ENCODE data around the gene FRMD4A. TPM values are rescaled to one million over a fixed set of nuclear protein-coding genes. Genes with fewer than 3 reads are reported as not detected.

The FRMD4A gene
- total and polyA plus RNA-seq, 2 experiments from 2014 or later = 11.9 to 17.5 TPM

GRCh38 chr10:14350006-14350405 is 19.3 kb upstream of the FRMD4A start:
- H3K4me3 ChIP-seq = no peak overlapping the region
- H3F3A ChIP-seq (ENCODE audit: insufficient read depth) = no peaks in the 10 kb centered on the region
- 29 to 30% methylated on average over 4 of the region's 4 CpGs for WGBS, 2 experiments (ENCODE audit: low coverage in 1 of 2, low lambda C conversion rate in 2 of 2, missing lambda C conversion rate in 2 of 2)
- TF ChIP-seq EZH2 (IDR thresholded peaks at IDR 0.05; ENCODE audit: insufficient read depth, poor library complexity, severe bottlenecking) (no peak), EZH2phosphoT487 (IDR thresholded peaks at IDR 0.05; ENCODE audit: insufficient read depth, low read depth) (no peak)
- no peaks in the 10 kb centered on the region for H3K36me3 ChIP-seq (ENCODE audit: low read depth)
- peaks cover 10% of the 10 kb centered on the region for H3K27me3 ChIP-seq (replicated peaks; ENCODE audit: insufficient read depth)
- H4K20me1 ChIP-seq (ENCODE audit: insufficient read depth) = no peaks in the 10 kb centered on the region
- in situ Hi-C loops (cut with MboI) = no loop called here
- no peak overlapping the region for H3K9ac ChIP-seq
- no peaks in the 10 kb centered on the region for H3K9me3 ChIP-seq (ENCODE audit: low read depth)
- no peak for DNase-seq
- no peaks in the 10 kb centered on the region for H3K79me2 ChIP-seq (ENCODE audit: insufficient read depth)
- H3K4me2 ChIP-seq (ENCODE audit: unreplicated experiment) = no peak overlapping the region
- H2AFZ ChIP-seq = no peak overlapping the region
- no peaks in the 10 kb centered on the region for H3K9me2 ChIP-seq (ENCODE audit: insufficient read depth)
- no peaks in the 10 kb centered on the region for H3K4me1 ChIP-seq (ENCODE audit: insufficient read depth)
- H3K27ac ChIP-seq = no peak overlapping the region

DNA sequence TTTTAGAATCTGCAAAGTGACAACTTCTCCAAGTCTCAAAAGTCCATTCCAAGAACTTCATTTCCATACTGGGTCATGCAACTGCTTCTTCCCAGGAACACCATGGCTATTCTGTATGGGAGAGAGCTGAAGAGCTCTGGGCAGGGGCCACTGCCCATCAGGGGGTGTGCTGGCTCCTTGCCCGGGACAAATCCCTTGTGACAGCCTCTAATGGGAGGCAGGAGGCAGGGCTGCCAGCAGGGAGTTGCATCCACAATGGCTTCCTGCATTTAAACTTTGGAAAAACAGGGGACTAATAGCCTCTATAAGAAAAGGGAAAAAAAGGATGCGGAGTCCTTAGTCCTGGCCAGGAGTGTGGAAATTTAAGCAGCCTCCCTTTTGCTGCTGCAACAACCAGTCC is 18.4 kb upstream of the FRMD4A start:
- Histone ChIP-seq H3K27ac (no peak overlapping the region), H3K79me2 (ENCODE audit: insufficient read depth) (no peaks in the 10 kb centered on the region), H3F3A (ENCODE audit: insufficient read depth) (no peaks in the 10 kb centered on the region), H3K9me2 (ENCODE audit: insufficient read depth) (no peaks in the 10 kb centered on the region), H2AFZ (no peak overlapping the region), H3K27me3 (replicated peaks; ENCODE audit: insufficient read depth) (peaks cover 10% of the 10 kb centered on the region), H3K4me3 (no peak overlapping the region), H3K4me2 (ENCODE audit: unreplicated experiment) (no peak overlapping the region), H3K36me3 (ENCODE audit: low read depth) (no peaks in the 10 kb centered on the region), H3K4me1 (ENCODE audit: insufficient read depth) (no peaks in the 10 kb centered on the region), H4K20me1 (ENCODE audit: insufficient read depth) (no peaks in the 10 kb centered on the region), H3K9ac (no peak overlapping the region), H3K9me3 (ENCODE audit: low read depth) (no peaks in the 10 kb centered on the region)
- no peak for TF ChIP-seq EZH2 (IDR thresholded peaks at IDR 0.05; ENCODE audit: insufficient read depth, poor library complexity, severe bottlenecking)
- TF ChIP-seq EZH2phosphoT487 (IDR thresholded peaks at IDR 0.05; ENCODE audit: insufficient read depth, low read depth) = no peak
- WGBS, 2 experiments (ENCODE audit: low coverage in 1 of 2, low lambda C conversion rate in 2 of 2, missing lambda C conversion rate in 2 of 2) = 38 to 44% methylated on average over 2 of the region's 2 CpGs
- DNase-seq = no peak
- in situ Hi-C loops (cut with MboI) = no loop called here

DNA sequence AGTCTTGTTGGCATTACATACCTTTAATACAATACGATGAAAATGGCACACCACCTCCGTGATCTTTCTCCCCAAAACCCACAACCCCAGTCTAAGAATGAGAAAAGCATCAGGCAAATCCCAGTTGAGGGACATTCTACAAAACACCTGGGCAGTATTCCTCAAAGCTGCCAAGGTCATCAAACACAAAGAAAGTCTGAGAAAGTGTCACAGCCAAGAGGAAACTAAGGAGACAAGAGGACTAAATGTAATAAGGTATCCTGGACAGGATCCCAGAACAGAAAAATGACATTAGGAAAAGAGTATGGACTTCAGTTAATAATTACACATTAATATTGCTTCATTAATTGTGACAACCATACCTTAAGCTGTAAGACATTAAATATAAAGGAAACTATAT is 14.5 kb upstream of the FRMD4A start:
- in situ Hi-C loops (cut with MboI) = no loop called here
- no peak overlapping the region for H3K4me3 ChIP-seq
- H3K4me2 ChIP-seq (ENCODE audit: unreplicated experiment) = no peak overlapping the region
- H3F3A ChIP-seq (ENCODE audit: insufficient read depth) = no peaks in the 10 kb centered on the region
- H3K9me2 ChIP-seq (ENCODE audit: insufficient read depth) = no peaks in the 10 kb centered on the region
- no peaks in the 10 kb centered on the region for H3K36me3 ChIP-seq (ENCODE audit: low read depth)
- TF ChIP-seq EZH2phosphoT487 (IDR thresholded peaks at IDR 0.05; ENCODE audit: insufficient read depth, low read depth) = no peak
- TF ChIP-seq EZH2 (IDR thresholded peaks at IDR 0.05; ENCODE audit: insufficient read depth, poor library complexity, severe bottlenecking) = no peak
- no peaks in the 10 kb centered on the region for H4K20me1 ChIP-seq (ENCODE audit: insufficient read depth)
- H3K4me1 ChIP-seq (ENCODE audit: insufficient read depth) = no peaks in the 10 kb centered on the region
- H2AFZ ChIP-seq = no peak overlapping the region
- DNase-seq = no peak
- H3K27me3 ChIP-seq (replicated peaks; ENCODE audit: insufficient read depth) = peaks cover 24% of the 10 kb centered on the region
- 40 to 57% methylated on average over 2 of the region's 2 CpGs for WGBS, 2 experiments (ENCODE audit: low coverage in 1 of 2, low lambda C conversion rate in 2 of 2, missing lambda C conversion rate in 2 of 2)
- H3K9me3 ChIP-seq (ENCODE audit: low read depth) = no peaks in the 10 kb centered on the region
- H3K79me2 ChIP-seq (ENCODE audit: insufficient read depth) = no peaks in the 10 kb centered on the region
- no peak overlapping the region for H3K27ac ChIP-seq
- no peak overlapping the region for H3K9ac ChIP-seq

DNA sequence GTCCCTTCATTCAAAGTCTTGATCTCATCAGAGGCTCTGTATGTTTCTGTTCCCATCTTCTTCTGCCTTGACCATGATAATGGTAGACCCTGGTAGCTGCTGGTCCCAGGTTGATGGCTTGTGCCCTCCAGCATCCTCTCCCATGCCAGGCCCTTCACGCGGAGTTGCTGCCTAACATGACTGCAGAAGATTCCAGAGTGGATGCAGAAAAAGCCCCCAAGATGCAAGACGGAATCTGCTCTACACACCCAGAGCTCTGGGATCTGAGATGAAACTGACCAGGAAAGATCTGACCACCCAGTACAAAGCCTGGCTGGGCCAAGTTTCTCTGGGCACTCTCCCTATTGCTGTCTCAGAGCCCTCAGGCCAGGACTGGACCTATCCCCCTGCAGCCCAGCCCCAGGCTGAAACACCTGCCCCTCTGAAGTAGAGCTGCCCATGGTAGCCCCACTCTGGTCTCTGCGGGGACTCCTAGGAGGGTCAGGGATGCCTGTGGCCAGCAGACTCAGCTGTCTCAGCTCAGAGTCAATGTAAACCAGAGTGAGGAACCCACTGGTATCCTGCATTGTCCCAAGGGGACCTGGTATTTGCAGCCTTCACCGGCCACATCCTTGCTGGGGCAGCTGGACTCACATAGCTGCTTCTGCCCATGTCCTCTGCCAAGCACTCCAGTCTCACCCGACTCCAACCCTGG is 9.5 kb upstream of the FRMD4A start:
- Histone ChIP-seq H3K36me3 (ENCODE audit: low read depth) (no peaks in the 10 kb centered on the region), H3K79me2 (ENCODE audit: insufficient read depth) (no peaks in the 10 kb centered on the region), H3F3A (ENCODE audit: insufficient read depth) (no peaks in the 10 kb centered on the region), H3K9ac (no peak overlapping the region), H3K9me2 (ENCODE audit: insufficient read depth) (no peaks in the 10 kb centered on the region), H3K4me1 (ENCODE audit: insufficient read depth) (no peaks in the 10 kb centered on the region), H3K4me2 (ENCODE audit: unreplicated experiment) (no peak overlapping the region), H3K27ac (no peak overlapping the region), H3K9me3 (ENCODE audit: low read depth) (no peaks in the 10 kb centered on the region), H3K27me3 (replicated peaks; ENCODE audit: insufficient read depth) (peaks cover 30% of the 10 kb centered on the region), H3K4me3 (no peak overlapping the region), H4K20me1 (ENCODE audit: insufficient read depth) (no peaks in the 10 kb centered on the region), H2AFZ (no peak overlapping the region)
- TF ChIP-seq EZH2phosphoT487 (IDR thresholded peaks at IDR 0.05; ENCODE audit: insufficient read depth, low read depth) = no peak
- TF ChIP-seq EZH2 (IDR thresholded peaks at IDR 0.05; ENCODE audit: insufficient read depth, poor library complexity, severe bottlenecking) = no peak
- in situ Hi-C loops (cut with MboI) = no loop called here
- WGBS, 2 experiments (ENCODE audit: low coverage in 1 of 2, low lambda C conversion rate in 2 of 2, missing lambda C conversion rate in 2 of 2) = 58 to 62% methylated on average over 6 of the region's 6 CpGs
- DNase-seq = no peak
